Prostate gland (tissue), 2 donors: ENCODE data around the gene ELP1.

Experiments
- POLR2A ChIP-seq: fragments of 450-650 bp; IDR thresholded peaks from one replicate; pipeline ENCODE4 v1.6.1; 2016; ENCODE audit warnings: antibody characterized with exemption, mild to moderate bottlenecking
- TF ChIP-seq, protein P1 (sequence below), 4 experiments: fragments of 200-600 bp in 2 of 4; fragments of 450-650 bp in 2 of 4; sonication (generic) in 2 of 4; IDR thresholded peaks; 1 replicate in 3 of 4; 2 replicates in 1 of 4; pipeline ENCODE4 v1.5.1; 2016 to 2019; ENCODE audit warnings: antibody characterized with exemption in 4 of 4, mild to moderate bottlenecking in 2 of 4, moderate library complexity in 2 of 4

DNA sequence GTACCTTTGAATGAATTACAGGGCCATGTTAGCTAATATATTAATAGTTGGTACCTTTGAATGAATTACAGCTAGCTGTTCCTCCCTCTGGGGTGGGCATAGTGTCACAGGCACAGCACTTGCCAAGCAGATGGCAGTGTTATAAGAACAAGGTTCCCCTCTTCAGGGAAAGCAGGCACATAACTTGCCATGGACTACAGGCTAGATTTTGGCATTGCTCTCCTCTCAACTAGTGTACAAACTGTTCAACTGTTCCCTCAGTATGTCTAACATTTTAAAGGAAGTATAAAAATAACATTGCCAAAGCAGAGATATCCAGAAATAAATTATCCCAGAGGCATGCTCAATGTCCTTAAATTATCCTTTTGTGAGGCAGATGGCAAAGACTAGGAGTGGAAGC lies 34.0 kb upstream of the ELP1 start:
- TF ChIP-seq, protein P1, sequence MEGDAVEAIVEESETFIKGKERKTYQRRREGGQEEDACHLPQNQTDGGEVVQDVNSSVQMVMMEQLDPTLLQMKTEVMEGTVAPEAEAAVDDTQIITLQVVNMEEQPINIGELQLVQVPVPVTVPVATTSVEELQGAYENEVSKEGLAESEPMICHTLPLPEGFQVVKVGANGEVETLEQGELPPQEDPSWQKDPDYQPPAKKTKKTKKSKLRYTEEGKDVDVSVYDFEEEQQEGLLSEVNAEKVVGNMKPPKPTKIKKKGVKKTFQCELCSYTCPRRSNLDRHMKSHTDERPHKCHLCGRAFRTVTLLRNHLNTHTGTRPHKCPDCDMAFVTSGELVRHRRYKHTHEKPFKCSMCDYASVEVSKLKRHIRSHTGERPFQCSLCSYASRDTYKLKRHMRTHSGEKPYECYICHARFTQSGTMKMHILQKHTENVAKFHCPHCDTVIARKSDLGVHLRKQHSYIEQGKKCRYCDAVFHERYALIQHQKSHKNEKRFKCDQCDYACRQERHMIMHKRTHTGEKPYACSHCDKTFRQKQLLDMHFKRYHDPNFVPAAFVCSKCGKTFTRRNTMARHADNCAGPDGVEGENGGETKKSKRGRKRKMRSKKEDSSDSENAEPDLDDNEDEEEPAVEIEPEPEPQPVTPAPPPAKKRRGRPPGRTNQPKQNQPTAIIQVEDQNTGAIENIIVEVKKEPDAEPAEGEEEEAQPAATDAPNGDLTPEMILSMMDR (IDR thresholded peaks at IDR 0.05) = no peak
- no peak for TF ChIP-seq POLR2A
